HTERT RPE-1 (cell line): ENCODE measurements around the gene CNNM1.

Experiments
- in situ Hi-C: fragments of 300-500 bp; cut with MboI; formaldehyde crosslinking; loops from 4 replicates; pipeline ENCODE4 v1.14.3; 2020; ENCODE audit warnings: low sequenced_read_pairs

Gene CNNM1

GRCh38 chr10:99337311-99337811, 8.2 kb downstream of the CNNM1 start:
- in situ Hi-C loops = no loop called here

DNA sequence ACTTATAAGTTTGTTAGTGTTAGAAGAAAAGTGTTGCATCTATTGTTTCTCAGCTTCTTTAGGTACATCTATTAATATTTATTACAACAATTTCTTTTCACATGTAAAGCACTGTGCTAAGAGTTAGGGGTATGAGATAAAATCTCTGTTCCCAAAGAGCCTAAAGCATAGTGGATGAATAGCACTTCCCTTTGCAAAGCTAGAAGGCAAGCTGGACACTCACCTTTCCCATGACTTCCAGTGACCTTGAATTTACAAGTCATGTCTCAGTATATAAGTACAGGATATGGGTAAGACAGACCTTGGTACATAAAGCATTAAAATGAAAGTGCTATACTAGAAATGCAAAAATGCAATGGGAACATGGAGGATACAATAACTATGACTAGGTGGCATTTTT, 8.7 kb downstream of the CNNM1 start:
- in situ Hi-C loops = no loop called here

GRCh38 chr10:99339077-99339476, 9.9 kb downstream of the CNNM1 start:
- in situ Hi-C loops = no loop called here

DNA sequence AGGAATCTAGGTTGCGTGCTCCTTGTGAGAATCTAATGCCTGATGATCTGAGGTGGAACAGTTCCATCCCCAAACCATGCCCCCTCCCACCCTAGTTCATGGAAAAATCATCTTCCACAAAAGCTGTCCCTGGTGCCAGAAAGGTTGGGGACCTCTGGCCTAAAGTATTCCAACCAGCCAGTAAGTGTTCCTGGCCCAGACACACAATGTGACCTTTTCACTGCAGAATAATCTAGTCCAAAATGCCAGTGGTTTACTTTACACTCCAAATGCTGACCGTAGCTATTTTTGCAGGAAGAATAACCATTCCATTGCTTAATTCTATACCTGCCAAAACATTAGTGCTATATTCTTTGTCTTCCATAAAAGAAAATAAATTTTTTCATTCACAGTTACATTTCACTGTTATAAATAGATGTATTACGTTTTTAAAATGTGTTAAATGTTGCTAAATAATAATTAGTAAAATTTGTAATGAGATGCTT, 10.4 kb downstream of the CNNM1 start:
- in situ Hi-C loops = no loop called here

DNA sequence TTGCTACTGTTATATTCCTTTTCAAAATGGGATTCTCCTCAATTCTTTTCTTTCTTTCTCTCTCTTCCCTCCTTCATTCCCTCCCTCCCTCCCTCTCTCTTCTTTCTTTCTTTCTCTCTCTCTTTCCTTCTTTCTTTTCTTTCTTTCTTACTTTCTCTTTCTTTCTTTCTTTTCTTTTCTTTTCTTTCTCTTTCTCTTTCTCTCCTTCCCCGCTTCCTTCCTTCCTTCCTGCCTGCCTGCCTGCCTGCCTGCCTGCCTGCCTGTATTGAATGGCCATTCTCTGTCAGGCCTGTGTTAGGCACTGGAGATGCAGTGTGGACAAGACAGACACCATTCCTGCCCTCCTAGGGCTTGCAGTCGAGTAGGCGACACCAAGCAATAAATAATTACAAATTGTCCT, 11.5 kb downstream of the CNNM1 start:
- in situ Hi-C loops = no loop called here

GRCh38 chr10:99341248-99341647, 12.1 kb downstream of the CNNM1 start:
- in situ Hi-C loops = no loop called here

DNA sequence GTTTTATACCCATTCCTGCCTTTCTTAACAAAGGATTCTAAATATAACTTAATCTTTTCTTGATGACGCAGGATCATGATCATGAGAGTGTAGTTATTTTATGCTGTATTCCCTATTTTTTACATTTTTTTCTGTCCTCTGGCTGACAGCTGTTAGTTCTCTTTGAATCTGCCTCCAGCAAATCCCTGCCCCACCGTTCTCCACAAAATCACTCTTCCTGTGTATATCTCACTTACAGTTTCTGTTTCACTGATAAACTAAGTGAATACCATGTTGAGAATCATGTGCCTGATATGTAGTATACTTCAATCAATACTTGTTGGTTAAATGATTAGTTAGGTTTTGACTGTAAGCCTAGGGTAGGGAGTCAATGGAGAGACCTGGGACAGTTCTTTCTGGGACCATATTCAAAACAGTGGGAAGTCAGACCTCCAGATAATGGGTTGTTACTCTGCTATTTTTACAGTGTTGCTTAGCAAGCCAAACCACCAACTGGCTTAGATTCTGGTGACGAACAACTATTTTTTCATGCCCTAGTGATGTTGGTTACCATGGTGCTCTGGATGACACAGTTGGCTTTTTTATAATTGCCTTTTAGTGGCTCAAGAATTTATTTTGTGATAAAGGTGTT, 12.8 kb downstream of the CNNM1 start:
- in situ Hi-C loops = no loop called here

GRCh38 chr10:99343262-99343661, 14.1 kb downstream of the CNNM1 start:
- in situ Hi-C loops = no loop called here

DNA sequence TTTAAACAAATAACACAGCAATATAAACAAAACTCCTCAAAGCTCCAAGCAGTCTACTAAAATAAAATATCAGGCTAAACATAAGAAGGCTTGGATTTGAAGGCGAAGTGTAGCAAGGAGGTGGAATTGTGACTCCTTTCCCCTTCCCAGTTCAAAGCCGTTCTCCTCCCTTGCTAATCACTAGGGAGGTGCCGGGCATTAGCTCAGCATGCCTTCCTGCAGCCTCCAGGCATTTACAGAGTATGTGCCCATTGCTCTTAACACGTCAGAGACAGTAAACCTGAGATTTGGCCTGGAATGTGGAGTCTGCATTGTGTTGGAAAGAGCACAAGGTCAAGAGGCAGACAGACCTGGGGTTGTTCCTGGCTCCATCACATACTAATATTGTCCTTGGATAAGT, 15.6 kb downstream of the CNNM1 start:
- in situ Hi-C loops = no loop called here

- in situ Hi-C loops = no loop called here
These were observed 16.2 kb downstream of the CNNM1 start for GRCh38 chr10:99345350-99345749.

- in situ Hi-C loops = no loop called here
These were observed 17.1 kb downstream of the CNNM1 start for GRCh38 chr10:99346247-99346646.

DNA sequence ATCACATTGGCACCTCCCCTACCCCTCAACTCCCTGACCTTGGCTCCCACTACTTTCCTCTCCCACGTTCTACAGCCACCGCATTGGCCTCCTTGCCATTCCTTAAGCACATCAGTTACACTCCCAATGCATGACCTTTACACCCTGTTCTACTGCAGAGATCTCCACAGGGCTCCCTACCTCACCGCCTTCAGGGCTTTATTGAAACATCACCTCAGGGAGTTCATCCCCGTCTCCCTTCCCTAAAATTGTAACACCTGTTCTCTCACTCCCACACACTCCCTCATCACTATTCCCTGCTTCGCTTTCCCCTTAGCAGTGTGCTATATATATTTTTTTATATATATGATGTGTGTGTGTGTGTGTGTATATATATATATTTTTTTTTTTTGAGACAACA, 18.5 kb downstream of the CNNM1 start:
- in situ Hi-C loops = no loop called here

- in situ Hi-C loops = no loop called here
These were observed 24.0 kb downstream of the CNNM1 start for GRCh38 chr10:99353182-99353581.

GRCh38 chr10:99357691-99358090, 28.5 kb downstream of the CNNM1 start:
- in situ Hi-C loops = no loop called here

- in situ Hi-C loops = no loop called here
These were observed 28.9 kb downstream of the CNNM1 start for GRCh38 chr10:99358101-99358500.

GRCh38 chr10:99360934-99361333, 31.8 kb downstream of the CNNM1 start:
- in situ Hi-C loops = no loop called here

- in situ Hi-C loops = no loop called here
These were observed 35.0 kb downstream of the CNNM1 start for GRCh38 chr10:99364125-99364524.

GRCh38 chr10:99365311-99365710, 36.2 kb downstream of the CNNM1 start:
- in situ Hi-C loops = no loop called here

GRCh38 chr10:99365736-99366135, 36.6 kb downstream of the CNNM1 start:
- in situ Hi-C loops = no loop called here

GRCh38 chr10:99366666-99367065, 37.5 kb downstream of the CNNM1 start:
- in situ Hi-C loops = no loop called here

- in situ Hi-C loops = no loop called here
These were observed 39.5 kb downstream of the CNNM1 start for GRCh38 chr10:99368646-99369045.

DNA sequence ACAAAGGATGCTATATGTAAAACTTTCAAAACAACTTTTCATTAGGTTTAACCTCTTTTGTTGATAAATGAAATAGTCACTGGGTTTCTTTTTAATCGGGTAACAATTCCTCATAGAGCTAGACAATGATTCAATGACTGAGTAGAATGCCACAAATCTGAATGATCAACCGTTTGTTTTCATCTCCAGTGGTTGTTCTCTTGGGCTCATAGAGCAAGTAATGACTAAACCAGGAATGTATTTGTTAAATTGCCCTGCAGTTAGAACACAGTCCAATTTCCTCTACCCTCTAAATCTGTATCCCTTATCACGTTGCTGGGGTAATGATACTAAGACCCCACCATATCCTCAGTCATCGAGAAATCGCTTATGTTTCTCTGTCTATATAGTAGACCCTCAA, 40.0 kb downstream of the CNNM1 start:
- in situ Hi-C loops = no loop called here

GRCh38 chr10:99369551-99369950, 40.4 kb downstream of the CNNM1 start:
- in situ Hi-C loops = no loop called here
